Brain microvascular endothelial cell (primary cell): ENCODE data around the gene DLG2.
"Not testable (repeated sequence)": the region's sequence is repeated elsewhere in the genome, so short reads cannot be mapped to it uniquely, and the experiment has no call there.

ENCODE experiments used
- DNase-seq: peaks from one replicate; pipeline ENCODE4 v3.0.0-alpha.2; 2020
- H3K27ac ChIP-seq: fragments of 250-450 bp; sonication (Bioruptor Pico); 2 replicates; pipeline ENCODE4 v1.5.1; 2020; ENCODE audit warnings: mild to moderate bottlenecking, moderate library complexity
- H3K27me3 ChIP-seq: fragments of 250-450 bp; sonication (Bioruptor Pico); replicated peaks from 2 replicates; pipeline ENCODE4 v1.5.1; 2020; ENCODE audit warnings: mild to moderate bottlenecking
- H3K36me3 ChIP-seq: fragments of 250-450 bp; sonication (Bioruptor Pico); replicated peaks from 2 replicates; pipeline ENCODE4 v1.5.1; 2020; ENCODE audit warnings: mild to moderate bottlenecking
- H3K4me3 ChIP-seq: 2 replicates; pipeline ENCODE4 v1.5.1; 2011; ENCODE audit warnings: low read depth, mild to moderate bottlenecking, control low read depth, low read length, moderate library complexity
- CTCF ChIP-seq: IDR thresholded peaks from 2 replicates; pipeline ENCODE4 v1.5.1; 2011; ENCODE audit warnings: low read depth, mild to moderate bottlenecking, moderate library complexity, low read length, control low read depth, inconsistent platforms; ENCODE audit errors: missing control alignments
- in situ Hi-C: cut with HindIII; loops from 2 replicates; pipeline ENCODE4 v1.10.0; 2017; ENCODE audit warnings: low sequenced_read_pairs, low pct_ligation_motif_present

DLG2 gene

GRCh38 chr11:85626496-85626895 is 648 bp downstream of the DLG2 start:
- TF ChIP-seq CTCF: no peak
- Histone ChIP-seq H3K4me3 (no peak overlapping the region), H3K27me3 (no peaks in the 10 kb centered on the region), H3K36me3 (no peaks in the 10 kb centered on the region), H3K27ac (no peak overlapping the region)
- DNase-seq: no peak
- in situ Hi-C loops: no loop called here

GRCh38 chr11:85620256-85620655 is 6.9 kb downstream of the DLG2 start:
- H3K4me3 ChIP-seq: no peak overlapping the region
- in situ Hi-C loops: no loop called here
- no peak for DNase-seq
- no peaks in the 10 kb centered on the region for H3K27me3 ChIP-seq
- H3K36me3 ChIP-seq: no peaks in the 10 kb centered on the region
- TF ChIP-seq CTCF: no peak
- H3K27ac ChIP-seq: no peak overlapping the region

- Histone ChIP-seq H3K36me3 (no peaks in the 10 kb centered on the region), H3K4me3 (no peak overlapping the region), H3K27ac (no peak overlapping the region), H3K27me3 (no peaks in the 10 kb centered on the region)
- in situ Hi-C loops: no loop called here
- TF ChIP-seq CTCF: no peak
- no peak for DNase-seq
Observed at GRCh38 chr11:85619499-85619898, 7.6 kb downstream of the DLG2 start.

- H3K27me3 ChIP-seq, DNase-seq, H3K36me3 ChIP-seq, H3K4me3 ChIP-seq, in situ Hi-C loops, H3K27ac ChIP-seq: not testable (repeated sequence)
Observed at GRCh38 chr11:85611643-85612042, 15.5 kb downstream of the DLG2 start.

- H3K36me3 ChIP-seq, H3K4me3 ChIP-seq, H3K27ac ChIP-seq, H3K27me3 ChIP-seq, in situ Hi-C loops: not testable (repeated sequence)
- DNase-seq: peak; percentile 7
Observed at GRCh38 chr11:85609286-85609685, 17.9 kb downstream of the DLG2 start.

- H3K27me3 ChIP-seq, in situ Hi-C loops, H3K27ac ChIP-seq, DNase-seq, H3K4me3 ChIP-seq, H3K36me3 ChIP-seq: not testable (repeated sequence)
Observed at GRCh38 chr11:85608621-85609020, 18.5 kb downstream of the DLG2 start.

GRCh38 chr11:85606237-85606636 is 20.9 kb downstream of the DLG2 start:
- H3K27me3 ChIP-seq, H3K36me3 ChIP-seq, H3K4me3 ChIP-seq, DNase-seq, in situ Hi-C loops, H3K27ac ChIP-seq: not testable (repeated sequence)

- TF ChIP-seq CTCF: no peak
- no peak overlapping the region for H3K4me3 ChIP-seq
- no peak for DNase-seq
- no peaks in the 10 kb centered on the region for H3K36me3 ChIP-seq
- in situ Hi-C loops: no loop called here
- no peak overlapping the region for H3K27ac ChIP-seq
- H3K27me3 ChIP-seq: no peaks in the 10 kb centered on the region
Observed at GRCh38 chr11:85603220-85603619, 23.9 kb downstream of the DLG2 start.
